ENCODE data around the gene TNFSF13. TPM values are rescaled to one million over a fixed set of nuclear protein-coding genes. Genes with fewer than 3 reads are reported as not detected.

The TNFSF13 gene
- total and polyA plus RNA-seq, 12 donors: 4.1 to 25.0 (median 7.6) TPM

Other genes starting within 250 kb of the TNFSF13 start
Only the 30 nearest of the 31 such genes appear.
- gene NEURL4, start 229.4 kb upstream of the TNFSF13 start, total RNA-seq: 10 to 100 TPM; 21.7 to 45.9 (median 28.7) TPM
- 10 to 100 TPM; 22.4 to 55.5 TPM for gene NEURL4, start 229.4 kb upstream of the TNFSF13 start, polyA plus RNA-seq
- gene ACAP1, start 222.2 kb upstream of the TNFSF13 start, total RNA-seq: 10 to 100 TPM in 7 of 10 donors, 1 to 10 TPM in 3; 7.4 to 23.4 (median 16.7) TPM
- 1 to 10 TPM; 2.4 to 9.7 TPM for gene ACAP1, start 222.2 kb upstream of the TNFSF13 start, polyA plus RNA-seq
- gene KCTD11, start 206.6 kb upstream of the TNFSF13 start, total RNA-seq: 1 to 10 TPM; 4.3 to 8.5 (median 5.3) TPM
- gene KCTD11, start 206.6 kb upstream of the TNFSF13 start, polyA plus RNA-seq: 1 to 10 TPM; 4.5 to 6.6 TPM
- gene TMEM95, start 203.6 kb upstream of the TNFSF13 start, total RNA-seq: under 1 TPM in 1 of 10 donors, not detected in 9; 0.39 TPM
- gene TMEM95, start 203.6 kb upstream of the TNFSF13 start, polyA plus RNA-seq: not detected
- 1 to 10 TPM; 1.1 to 4.4 (median 2.1) TPM for gene TNK1, start 177.7 kb upstream of the TNFSF13 start, total RNA-seq
- 1 to 10 TPM; 1.9 to 3.5 TPM for gene TNK1, start 177.7 kb upstream of the TNFSF13 start, polyA plus RNA-seq
- 10 to 100 TPM; 14.4 to 28.7 (median 17.1) TPM for gene PLSCR3, start 164.2 kb upstream of the TNFSF13 start, total RNA-seq
- gene PLSCR3, start 164.2 kb upstream of the TNFSF13 start, polyA plus RNA-seq: 10 to 100 TPM; 23.3 to 32.9 TPM
- gene TMEM256, start 154.7 kb upstream of the TNFSF13 start, total RNA-seq: 10 to 100 TPM; 61.8 to 83.2 (median 74.2) TPM
- 100 to 1,000 TPM in 1 of 2 donors, 10 to 100 TPM in 1; 89.1 to 169 TPM for gene TMEM256, start 154.7 kb upstream of the TNFSF13 start, polyA plus RNA-seq
- 10 to 100 TPM in 2 of 10 donors, 1 to 10 TPM in 8; 3.6 to 15.8 (median 6.4) TPM for gene NLGN2, start 150.9 kb upstream of the TNFSF13 start, total RNA-seq
- 1 to 10 TPM; 7.3 to 7.6 TPM for gene NLGN2, start 150.9 kb upstream of the TNFSF13 start, polyA plus RNA-seq
- gene SPEM1, start 138.4 kb upstream of the TNFSF13 start, total RNA-seq: not detected
- not detected for gene SPEM1, start 138.4 kb upstream of the TNFSF13 start, polyA plus RNA-seq
- not detected for gene SPEM2, start 133.1 kb upstream of the TNFSF13 start, total RNA-seq
- gene SPEM2, start 133.1 kb upstream of the TNFSF13 start, polyA plus RNA-seq: not detected
- gene SPEM3, start 129.9 kb upstream of the TNFSF13 start, total RNA-seq: not detected
- gene SPEM3, start 129.9 kb upstream of the TNFSF13 start, polyA plus RNA-seq: not detected
- 1 to 10 TPM; 1.2 to 3.5 (median 2.2) TPM for gene TMEM102, start 123.3 kb upstream of the TNFSF13 start, total RNA-seq
- gene TMEM102, start 123.3 kb upstream of the TNFSF13 start, polyA plus RNA-seq: 1 to 10 TPM; 2.0 to 4.2 TPM
- 10 to 100 TPM in 2 of 10 donors, 1 to 10 TPM in 8; 4.6 to 15.9 (median 8.1) TPM for gene FGF11, start 119.2 kb upstream of the TNFSF13 start, total RNA-seq
- gene FGF11, start 119.2 kb upstream of the TNFSF13 start, polyA plus RNA-seq: 1 to 10 TPM; 2.0 to 7.2 TPM
- 10 to 100 TPM in 6 of 10 donors, 1 to 10 TPM in 4; 5.4 to 13.1 (median 10.3) TPM for gene CHRNB1, start 113.7 kb upstream of the TNFSF13 start, total RNA-seq
- 10 to 100 TPM; 10.2 to 25.4 TPM for gene CHRNB1, start 113.7 kb upstream of the TNFSF13 start, polyA plus RNA-seq
- 10 to 100 TPM; 58.9 to 80.1 (median 69.4) TPM for gene ZBTB4, start 79.1 kb upstream of the TNFSF13 start, total RNA-seq
- 10 to 100 TPM; 17.8 to 34.2 TPM for gene ZBTB4, start 79.1 kb upstream of the TNFSF13 start, polyA plus RNA-seq
- not detected for gene SLC35G6, start 77.3 kb upstream of the TNFSF13 start, total RNA-seq
- not detected for gene SLC35G6, start 77.3 kb upstream of the TNFSF13 start, polyA plus RNA-seq
- gene POLR2A, start 74.4 kb upstream of the TNFSF13 start, total RNA-seq: 10 to 100 TPM; 40.5 to 61.7 (median 48.8) TPM
- 10 to 100 TPM in 1 of 2 donors, 1 to 10 TPM in 1; 8.4 to 24.7 TPM for gene POLR2A, start 74.4 kb upstream of the TNFSF13 start, polyA plus RNA-seq
- gene TNFSF12, start 9.7 kb upstream of the TNFSF13 start, total RNA-seq: 10 to 100 TPM; 21.7 to 44.3 (median 26.9) TPM
- 10 to 100 TPM; 20.6 to 51.0 TPM for gene TNFSF12, start 9.7 kb upstream of the TNFSF13 start, polyA plus RNA-seq
- 10 to 100 TPM; 22.4 to 34.3 (median 27.1) TPM for gene SENP3, start 3.2 kb downstream of the TNFSF13 start, total RNA-seq
- gene SENP3, start 3.2 kb downstream of the TNFSF13 start, polyA plus RNA-seq: 10 to 100 TPM; 33.1 to 46.6 TPM
- 100 to 1,000 TPM in 1 of 10 donors, 10 to 100 TPM in 4, 1 to 10 TPM in 5; 4.7 to 128 (median 13.0) TPM for gene CD68, start 20.9 kb downstream of the TNFSF13 start, total RNA-seq
- gene CD68, start 20.9 kb downstream of the TNFSF13 start, polyA plus RNA-seq: 10 to 100 TPM; 15.7 to 40.0 TPM
- 10 to 100 TPM; 20.1 to 39.8 (median 23.5) TPM for gene MPDU1, start 25.1 kb downstream of the TNFSF13 start, total RNA-seq
- 10 to 100 TPM; 42.8 to 64.9 TPM for gene MPDU1, start 25.1 kb downstream of the TNFSF13 start, polyA plus RNA-seq
- gene SOX15, start 31.3 kb downstream of the TNFSF13 start, total RNA-seq: 1 to 10 TPM in 6 of 10 donors, under 1 TPM in 4; 0.23 to 1.7 (median 1.2) TPM
- gene SOX15, start 31.3 kb downstream of the TNFSF13 start, polyA plus RNA-seq: 1 to 10 TPM in 1 of 2 donors, under 1 TPM in 1; 0.78 to 2.6 TPM
- gene FXR2, start 56.1 kb downstream of the TNFSF13 start, total RNA-seq: 100 to 1,000 TPM in 3 of 10 donors, 10 to 100 TPM in 7; 81.7 to 104 (median 90.5) TPM
- gene FXR2, start 56.1 kb downstream of the TNFSF13 start, polyA plus RNA-seq: 100 to 1,000 TPM in 1 of 2 donors, 10 to 100 TPM in 1; 52.2 to 111 TPM
- 10 to 100 TPM; 45.7 to 83.3 (median 66.0) TPM for gene SAT2, start 69.1 kb downstream of the TNFSF13 start, total RNA-seq
- gene SAT2, start 69.1 kb downstream of the TNFSF13 start, polyA plus RNA-seq: 100 to 1,000 TPM; 138 to 164 TPM
- gene SHBG, start 71.4 kb downstream of the TNFSF13 start, total RNA-seq: under 1 TPM in 7 of 10 donors, not detected in 3; 0.25 to 0.77 (median 0.38) TPM
- gene SHBG, start 71.4 kb downstream of the TNFSF13 start, polyA plus RNA-seq: 1 to 10 TPM in 1 of 2 donors, under 1 TPM in 1; 0.19 to 1.3 TPM
- 1 to 10 TPM; 1.4 to 6.5 (median 3.9) TPM for gene ATP1B2, start 92.2 kb downstream of the TNFSF13 start, total RNA-seq
- 1 to 10 TPM in 1 of 2 donors, under 1 TPM in 1; 0.91 to 6.2 TPM for gene ATP1B2, start 92.2 kb downstream of the TNFSF13 start, polyA plus RNA-seq
- 10 to 100 TPM in 9 of 10 donors, 1 to 10 TPM in 1; 8.2 to 29.1 (median 13.9) TPM for gene TP53, start 128.7 kb downstream of the TNFSF13 start, total RNA-seq
- gene TP53, start 128.7 kb downstream of the TNFSF13 start, polyA plus RNA-seq: 1 to 10 TPM; 7.9 to 8.6 TPM
- gene WRAP53, start 129.7 kb downstream of the TNFSF13 start, total RNA-seq: 1 to 10 TPM; 3.8 to 5.8 (median 4.7) TPM
- gene WRAP53, start 129.7 kb downstream of the TNFSF13 start, polyA plus RNA-seq: 10 to 100 TPM; 10.4 to 12.1 TPM
- gene EFNB3, start 146.5 kb downstream of the TNFSF13 start, total RNA-seq: 1 to 10 TPM in 2 of 10 donors, under 1 TPM in 8; 0.17 to 1.3 (median 0.53) TPM
- gene EFNB3, start 146.5 kb downstream of the TNFSF13 start, polyA plus RNA-seq: under 1 TPM; 0.22 to 0.64 TPM
- under 1 TPM in 7 of 10 donors, not detected in 3; 0.02 to 0.30 (median 0.05) TPM for gene DNAH2, start 159.0 kb downstream of the TNFSF13 start, total RNA-seq
- under 1 TPM; under 0.01 to 0.01 TPM for gene DNAH2, start 159.0 kb downstream of the TNFSF13 start, polyA plus RNA-seq